Measurements from ENCODE around the gene SPARC.
"Not testable (repeated sequence)": the region's sequence is repeated elsewhere in the genome, so short reads cannot be mapped to it uniquely, and the experiment has no call there.

The SPARC gene

GRCh38 chr5:151699071-151699901 is 12.6 kb upstream of the SPARC start:
- DNase-seq = no peak

DNA sequence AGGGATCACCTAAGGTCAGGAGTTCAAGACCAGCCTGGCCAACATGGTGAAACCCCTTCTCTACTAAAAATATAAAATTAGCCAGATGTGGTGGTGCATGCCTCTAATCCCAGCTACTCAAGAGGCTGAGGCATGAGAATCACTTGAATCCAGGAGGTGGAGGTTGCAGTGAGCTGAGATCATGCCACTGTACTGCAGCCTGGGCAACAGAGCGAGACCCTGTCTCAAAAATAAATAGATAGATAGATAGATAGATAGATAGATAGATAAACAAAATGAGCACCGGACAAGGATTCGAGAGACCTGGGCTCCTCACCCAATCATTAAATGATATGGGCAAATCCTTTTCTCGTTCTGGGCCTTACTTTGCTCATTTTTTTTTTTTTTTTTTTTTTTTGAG is 11.4 kb upstream of the SPARC start:
- DNase-seq = not testable (repeated sequence)

DNA sequence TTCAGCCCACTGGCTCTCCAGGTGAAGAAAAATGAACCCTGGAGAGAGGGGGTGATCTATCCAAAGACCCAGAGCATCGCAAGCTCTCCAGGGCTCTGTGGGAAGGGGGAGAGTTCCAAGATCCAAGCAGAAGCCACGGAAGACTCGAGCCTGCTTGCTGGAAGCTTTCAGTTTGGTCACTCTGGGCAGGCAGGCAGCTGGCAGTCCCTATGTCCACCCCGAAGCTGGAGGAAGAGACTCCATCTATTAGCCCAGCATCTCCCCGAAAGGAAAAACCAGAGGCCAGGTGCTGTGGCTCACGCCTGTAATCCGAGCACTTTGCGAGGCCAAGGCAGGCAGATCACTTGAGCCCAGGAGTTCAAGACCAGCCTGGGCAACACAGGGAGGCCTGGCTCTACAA is 10.7 kb upstream of the SPARC start:
- no peak for DNase-seq

- DNase-seq = no peak
Measured at GRCh38 chr5:151696470-151697061, 9.9 kb upstream of the SPARC start.

DNA sequence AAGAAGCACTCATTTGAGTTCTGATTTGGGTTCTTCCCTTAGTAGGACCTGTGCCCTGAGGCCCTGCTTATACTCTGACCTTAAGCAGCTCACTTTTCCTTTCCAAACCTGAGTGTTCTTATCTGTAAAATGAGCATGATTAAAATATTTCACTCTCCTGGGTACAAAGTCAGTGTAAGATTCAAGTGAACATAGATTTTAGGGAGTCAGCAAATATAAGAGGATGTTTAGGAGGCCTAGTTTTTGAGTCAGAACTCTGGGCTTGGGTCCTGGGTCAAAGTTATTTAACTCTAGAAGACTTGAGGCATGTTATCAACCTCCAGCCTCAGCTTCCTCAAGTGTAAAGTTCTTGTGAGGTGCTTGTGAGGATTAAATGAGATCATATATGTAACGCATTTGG is 8.7 kb upstream of the SPARC start:
- DNase-seq = no peak

DNA sequence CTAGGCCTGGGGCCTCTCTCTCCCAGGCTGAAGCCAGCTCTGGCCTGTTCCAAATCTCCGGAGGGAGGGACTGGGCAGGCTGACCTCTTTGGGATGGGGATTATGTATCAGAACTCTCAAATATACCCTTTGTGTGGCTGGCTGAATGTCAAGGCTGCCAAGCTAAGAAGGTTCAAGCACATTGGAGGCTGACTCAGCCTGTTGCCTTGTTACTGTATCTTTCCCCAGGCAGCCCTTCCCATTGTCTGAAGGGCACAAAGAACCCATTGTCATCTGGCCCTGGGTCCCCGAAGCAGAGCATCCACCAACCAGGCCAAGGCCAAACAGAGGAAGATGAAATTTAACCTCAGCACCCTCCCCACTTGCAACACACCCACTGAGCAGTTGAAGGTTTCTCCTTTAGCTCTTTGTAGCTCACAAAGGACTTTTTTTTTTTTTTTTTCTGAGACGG is 7.3 kb upstream of the SPARC start:
- DNase-seq = no peak

GRCh38 chr5:151692312-151692711 is 5.6 kb upstream of the SPARC start:
- DNase-seq = no peak

DNA sequence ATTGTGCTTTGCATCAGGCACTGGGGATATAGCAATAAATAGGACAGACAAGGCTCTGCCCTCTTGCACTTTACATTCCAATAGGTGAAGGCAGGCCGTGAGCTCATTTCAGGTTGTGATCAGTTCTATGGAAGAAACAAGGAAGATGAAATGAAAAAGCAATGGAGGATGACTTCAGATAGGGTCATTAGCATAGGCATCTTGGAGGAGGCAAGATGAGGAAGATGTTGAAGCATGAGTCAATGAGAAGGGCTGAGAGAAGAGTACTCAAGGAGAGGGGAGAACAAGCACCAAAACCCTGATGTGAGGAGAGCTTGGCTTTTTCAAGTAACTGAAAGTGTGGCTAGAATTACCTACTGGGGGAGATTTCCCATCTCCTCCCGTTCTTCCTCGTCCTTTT is 5.0 kb upstream of the SPARC start:
- no peak for DNase-seq

DNA sequence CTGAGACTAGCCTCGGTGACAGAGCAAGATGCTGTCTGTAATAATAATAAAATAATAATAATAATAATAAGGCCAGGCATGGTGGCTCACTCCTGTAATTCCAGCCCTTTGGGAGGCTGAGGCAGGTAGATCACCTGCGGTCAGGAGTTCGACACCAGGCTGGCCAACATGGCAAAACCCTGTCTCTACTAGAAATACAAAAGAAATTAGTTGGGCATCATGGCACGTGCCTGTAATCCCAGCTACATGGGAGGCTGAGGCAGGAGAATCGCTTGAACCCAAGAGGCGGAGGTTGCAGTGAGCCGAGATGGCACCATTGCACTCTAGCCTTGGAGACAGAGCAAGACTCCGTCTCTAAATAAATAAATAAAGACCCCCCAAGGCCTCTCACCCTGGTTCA is 2.9 kb upstream of the SPARC start:
- not testable (repeated sequence) for DNase-seq

DNA sequence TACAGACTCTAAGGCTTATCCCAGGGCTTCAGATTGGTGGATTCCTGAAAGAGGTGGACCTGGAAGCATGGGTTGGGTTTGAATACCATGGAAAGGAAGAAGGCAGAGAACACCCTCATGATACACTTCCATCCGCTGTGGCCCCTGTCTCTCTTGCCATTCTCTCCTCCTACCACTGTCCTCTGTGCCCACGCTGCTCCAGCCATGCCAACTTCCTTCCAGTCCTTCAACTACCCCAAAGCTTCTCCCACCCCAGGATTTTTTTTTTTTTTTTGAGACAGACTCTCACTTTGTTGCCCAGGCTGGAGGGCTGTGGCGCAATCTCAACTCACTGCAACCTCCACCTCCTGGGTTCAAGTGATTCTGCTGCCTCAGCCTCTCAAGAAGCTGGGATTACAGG is 1.7 kb upstream of the SPARC start:
- no peak for DNase-seq

GRCh38 chr5:151685749-151686673 is 704 bp downstream of the SPARC start:
- no peak for DNase-seq

DNA sequence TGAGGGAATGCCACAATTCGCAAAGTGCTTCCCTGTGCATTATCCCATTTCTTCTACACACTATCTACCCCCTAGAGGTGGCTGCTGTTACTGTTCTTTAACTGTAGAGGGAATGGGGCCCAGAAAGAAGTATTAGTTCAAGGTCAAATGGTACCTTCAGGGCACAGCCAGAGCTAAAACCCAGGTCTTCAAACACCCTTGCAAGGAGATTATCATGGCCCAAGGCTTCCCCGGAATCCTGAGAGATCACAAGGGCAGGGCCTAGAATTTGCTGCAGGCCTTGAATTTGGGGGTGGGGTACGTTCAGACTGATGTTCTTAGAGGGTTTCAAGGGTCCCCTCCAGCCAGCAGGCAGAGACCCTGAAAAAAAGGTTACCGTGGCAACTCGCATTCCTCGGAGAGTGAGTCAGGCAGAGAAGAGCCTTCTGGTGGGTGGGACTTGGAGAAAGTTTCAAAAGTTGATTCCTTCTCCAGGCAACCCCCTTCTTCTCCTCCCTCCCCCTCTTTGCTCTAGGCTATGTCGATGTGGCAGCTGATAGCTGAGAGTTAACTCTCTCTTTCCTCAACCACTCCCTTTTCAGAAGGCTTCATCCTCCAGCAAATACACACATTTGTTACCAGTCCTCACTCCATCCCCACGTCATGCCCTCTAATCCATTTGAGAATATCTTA is 1.9 kb downstream of the SPARC start:
- no peak for DNase-seq

DNA sequence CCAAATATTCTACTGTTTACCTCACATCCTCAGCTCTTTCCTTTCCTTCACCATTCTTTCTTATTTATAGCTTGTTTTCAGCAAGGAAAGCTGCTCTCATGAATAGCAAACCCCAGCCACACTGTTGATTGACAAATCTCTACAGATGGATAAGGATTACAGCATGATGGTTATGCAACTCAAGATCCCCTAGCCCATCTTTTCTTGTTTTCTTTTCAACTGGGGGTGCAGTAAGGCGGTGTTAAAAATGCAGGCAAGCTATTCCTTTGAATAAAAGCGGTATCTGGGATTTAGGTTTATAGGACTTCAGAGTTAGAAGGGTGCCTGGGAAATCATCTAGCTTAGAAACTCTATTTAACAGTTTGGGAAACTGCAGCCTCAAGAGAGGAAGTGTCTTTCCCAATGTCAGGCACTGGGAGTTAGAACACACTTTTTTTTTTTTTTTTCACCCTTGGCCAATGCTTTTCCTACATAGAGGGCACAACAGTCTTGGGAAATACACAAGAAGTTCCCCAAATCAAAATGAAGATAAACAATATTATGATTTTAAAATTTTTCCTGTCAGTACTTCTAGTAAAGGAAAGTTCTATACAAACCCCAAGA is 2.6 kb downstream of the SPARC start:
- DNase-seq = no peak

DNA sequence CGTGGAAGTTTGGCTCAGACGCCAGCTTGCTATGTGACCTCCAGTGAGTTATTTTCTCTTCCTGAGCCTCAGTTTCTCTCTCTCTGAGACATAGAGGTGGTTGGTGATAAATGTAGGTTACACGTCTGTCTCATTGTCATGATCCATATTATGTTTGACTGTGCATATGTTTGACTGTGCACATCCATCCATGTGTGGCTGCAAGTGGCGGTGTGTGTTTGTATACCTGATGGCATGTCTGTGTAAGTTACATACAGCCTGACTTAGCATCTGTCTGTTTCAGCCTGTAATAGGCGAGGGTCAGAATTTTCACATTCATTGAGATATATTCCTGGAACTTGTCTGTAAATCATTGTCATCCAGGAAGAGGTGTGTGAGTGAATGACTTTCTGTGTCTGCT is 3.3 kb downstream of the SPARC start:
- DNase-seq = no peak

DNA sequence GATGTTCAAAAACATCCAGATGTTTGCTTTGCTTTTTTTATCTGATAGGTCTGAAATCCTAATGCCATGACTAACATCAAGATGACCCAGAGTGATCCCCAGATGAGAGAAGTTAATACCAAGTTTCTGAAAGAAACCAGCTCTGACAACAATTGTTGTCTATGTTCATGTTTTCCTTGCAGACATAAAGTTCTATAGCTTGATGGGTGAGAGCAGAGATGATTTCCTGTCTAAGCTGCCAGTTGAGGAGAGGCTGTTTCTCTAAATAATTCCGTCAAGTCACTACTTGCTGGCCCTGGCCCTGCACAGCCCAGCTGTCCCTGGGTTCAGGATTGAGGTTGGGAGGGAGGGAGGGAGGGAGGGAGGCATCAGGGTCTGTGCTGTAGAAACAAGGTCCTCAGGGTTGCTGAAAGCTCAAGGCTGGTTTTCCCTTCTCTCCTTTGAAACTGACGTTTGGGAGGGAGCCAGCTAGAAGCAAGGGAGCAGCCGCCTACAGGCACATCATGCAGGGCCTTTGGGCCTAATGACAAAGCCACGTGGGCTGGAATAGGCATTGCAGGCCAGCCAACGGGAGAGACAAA is 3.9 kb downstream of the SPARC start:
- no peak for DNase-seq

DNA sequence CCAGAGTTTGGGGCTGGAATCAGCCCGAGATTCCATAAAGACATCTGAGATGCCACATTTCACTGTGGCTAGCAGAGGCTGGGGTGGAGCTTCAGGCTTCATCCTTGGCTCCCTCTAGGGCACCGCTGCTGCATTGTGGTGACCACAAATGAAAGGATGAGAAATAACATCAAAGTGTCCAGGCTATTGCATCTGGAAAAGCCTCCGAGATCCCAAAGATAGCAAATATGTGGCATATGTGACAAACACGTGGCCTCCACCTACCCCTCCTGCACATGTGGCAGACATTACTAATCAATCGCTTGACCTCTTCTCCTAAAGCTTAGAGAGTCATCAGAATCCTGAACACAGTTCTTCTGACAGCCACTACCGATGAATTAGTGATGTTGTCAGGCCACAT is 4.5 kb downstream of the SPARC start:
- DNase-seq = no peak

DNA sequence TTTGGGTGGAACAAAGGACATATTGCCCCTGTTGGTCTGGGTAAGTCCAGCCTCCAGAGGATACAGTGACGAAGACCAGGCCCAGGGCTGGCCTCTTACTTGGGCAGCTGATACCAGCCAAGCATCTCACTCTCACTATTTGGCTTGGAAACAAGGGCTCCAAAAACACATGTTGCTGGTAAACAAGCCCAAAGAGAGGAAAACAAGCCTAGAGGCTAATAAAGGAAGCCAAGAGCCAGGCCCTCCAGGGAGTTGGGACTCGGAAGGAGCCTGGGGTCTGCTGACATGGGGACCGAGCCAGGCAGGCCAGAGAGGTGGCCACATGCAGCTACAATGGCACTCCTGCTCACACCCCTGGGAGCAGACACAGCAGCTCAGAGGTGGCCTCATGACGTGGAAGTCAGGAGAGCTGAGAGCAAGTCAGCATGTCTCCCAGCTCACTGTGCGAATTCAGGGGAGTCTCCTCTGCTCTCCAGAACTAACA is 5.7 kb downstream of the SPARC start:
- DNase-seq = no peak

DNA sequence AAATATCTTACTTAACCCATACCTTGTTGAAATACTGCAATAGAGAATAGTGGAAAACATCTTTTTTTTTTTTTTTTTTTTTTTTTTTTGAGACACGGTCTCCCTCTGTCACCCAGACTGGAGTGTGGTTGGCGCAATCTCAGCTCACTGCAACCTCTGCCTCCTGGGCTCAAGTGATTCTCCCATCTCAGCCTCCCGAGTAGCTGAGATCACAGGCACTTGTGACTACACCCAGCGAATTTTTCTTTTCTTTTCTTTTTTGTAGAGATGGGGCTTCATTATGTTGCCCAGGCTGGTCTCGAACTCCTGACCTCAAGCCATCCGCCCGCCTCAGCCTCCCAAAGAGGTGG is 6.6 kb downstream of the SPARC start:
- not testable (repeated sequence) for DNase-seq

GRCh38 chr5:151679421-151680155 is 7.1 kb downstream of the SPARC start:
- DNase-seq = no peak

- DNase-seq = no peak
Measured at GRCh38 chr5:151678713-151679112, 8.0 kb downstream of the SPARC start.

DNA sequence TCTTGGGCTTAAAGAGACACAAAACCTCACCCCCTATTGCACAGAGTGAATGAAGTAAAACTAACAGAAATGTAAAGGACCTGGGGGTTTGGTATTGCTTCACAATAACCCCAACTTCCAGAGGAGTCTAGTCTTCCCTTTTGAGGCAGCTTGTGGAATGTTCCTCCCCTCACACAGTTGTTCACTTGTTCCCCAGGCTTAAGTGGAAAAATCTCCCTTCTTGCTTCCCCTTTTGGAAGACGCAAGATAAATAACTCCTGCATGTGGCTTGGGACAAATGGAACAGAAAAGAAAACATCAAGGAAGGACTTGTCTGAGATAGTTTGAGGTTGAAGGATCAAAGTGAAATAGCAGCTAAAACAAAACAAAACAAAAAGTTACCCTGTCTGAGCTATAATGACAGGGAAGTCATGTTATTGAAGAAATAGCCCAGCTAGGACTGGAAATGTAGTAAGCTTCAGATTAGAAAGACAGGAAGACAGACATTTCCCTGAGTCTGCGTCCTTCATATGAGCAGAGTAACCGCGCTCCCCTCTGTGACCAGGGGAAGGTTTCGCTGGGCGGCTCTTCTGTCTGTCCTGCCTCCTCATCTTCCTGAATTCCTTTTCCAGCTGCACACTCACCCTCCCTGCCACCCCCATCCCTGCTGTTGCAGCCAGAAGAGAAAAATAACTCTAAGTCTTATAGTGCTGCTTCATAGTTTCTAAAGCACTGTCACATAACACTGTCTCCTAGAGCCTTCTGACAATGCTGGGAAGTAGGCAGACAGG is 8.8 kb downstream of the SPARC start:
- no peak for DNase-seq
